ENCODE measurements around the gene SLC25A12. TPM values are rescaled to one million over a fixed set of nuclear protein-coding genes. Genes with fewer than 3 reads are reported as not detected.

SLC25A12 gene
- total and polyA plus RNA-seq, 9 of the 15 experiments (the other 6 are each of a cell fraction or from before 2014, with no cell fraction given): 13.5 to 36.5 (median 21.7) TPM

- no peak for TF ChIP-seq PCBP2 (IDR thresholded peaks at IDR 0.05; ENCODE audit: low read depth, low read length, poor library complexity, severe bottlenecking)
- TF ChIP-seq ZNF655 (CRISPR knock-in tag; IDR thresholded peaks at IDR 0.05): no peak
- TF ChIP-seq ZNF717 (CRISPR knock-in tag; IDR thresholded peaks at IDR 0.05): no peak
- no peak for TF ChIP-seq ZNF561 (CRISPR knock-in tag; conservative IDR thresholded peaks at IDR 0.05)
- TF ChIP-seq CBX2 (IDR thresholded peaks at IDR 0.05; ENCODE audit: insufficient read depth, low read length, poor library complexity, severe bottlenecking): no peak
- TF ChIP-seq SMARCB1 (IDR thresholded peaks at IDR 0.05; ENCODE audit: insufficient read length, low read depth): no peak
- TF ChIP-seq DPF2 (IDR thresholded peaks at IDR 0.05): no peak
- TF ChIP-seq UBTF (IDR thresholded peaks at IDR 0.05; ENCODE audit: borderline replicate concordance in 1 of 2, low read depth in 2 of 2, low read length in 2 of 2): no peak
- TF ChIP-seq ESRRB (CRISPR knock-in tag; IDR thresholded peaks at IDR 0.05; ENCODE audit: borderline replicate concordance): no peak
- TF ChIP-seq NCOA6 (IDR thresholded peaks at IDR 0.05): no peak
- no peak for TF ChIP-seq GABPA (tag; conservative IDR thresholded peaks at IDR 0.05; ENCODE audit: low read depth)
- no peak for TF ChIP-seq HDAC3 (IDR thresholded peaks at IDR 0.05; ENCODE audit: borderline replicate concordance, partially characterized antibody)
- TF ChIP-seq ZNF354B (CRISPR knock-in tag; IDR thresholded peaks at IDR 0.05): no peak
- TF ChIP-seq KDM1A (IDR thresholded peaks at IDR 0.05): no peak
- no peak for TF ChIP-seq CAMTA2 (CRISPR knock-in tag; conservative IDR thresholded peaks at IDR 0.05)
- TF ChIP-seq LARP7 (IDR thresholded peaks at IDR 0.05): no peak
- CTCF ChIA-PET (ENCODE audit: low intra/inter-chr PET ratio): interaction anchor here (0.7 kb wide), 1 partner anchor 29 kb away, joined by 3 read pairs; no protein-coding TSS in a partner anchor
- no peak overlapping the region for H3K4me2 ChIP-seq (ENCODE audit: insufficient read depth, low read length)
Observed at GRCh38 chr2:171794918-171795317, 99.1 kb downstream of the SLC25A12 start.

More at GRCh38 chr2:171794918-171795317, 99.1 kb downstream of the SLC25A12 start:
- DNase-seq (ENCODE audit: extremely low read depth in 1 of 4, low spot score in 3 of 4) (no peak), FAIRE-seq (no peak), ATAC-seq (no peak)
- Histone ChIP-seq H3K36me3 (ENCODE audit: control insufficient read depth, insufficient read depth, low read length) (peaks cover 21% of the 10 kb centered on the region; the same call in 2 of the 3 replicates), H3K9me3 (replicated peaks; ENCODE audit: control insufficient read depth, insufficient read depth, low read depth, low read length) (no peaks in the 10 kb centered on the region), H3K4me3 (no peak overlapping the region), H3K4me1 (replicated peaks in 1 of 2; ENCODE audit: control insufficient read depth in 2 of 2, insufficient read depth in 2 of 2, low read length in 2 of 2) (no peaks in the 10 kb centered on the region), H3K27ac (ENCODE audit: extremely low read depth, low read depth, low read length) (no peak overlapping the region), H3K9me1 (ENCODE audit: control insufficient read depth, insufficient read depth, low read length) (no peaks in the 10 kb centered on the region), H3K27me3 (ENCODE audit: control insufficient read depth in 2 of 2, insufficient read depth in 2 of 2, low read length in 2 of 2) (no peaks in the 10 kb centered on the region), H3K9ac (ENCODE audit: insufficient read depth in 1 of 2, low read depth in 2 of 2, low read length in 2 of 2) (no peak overlapping the region), H2AFZ (ENCODE audit: low read depth, low read length) (no peak overlapping the region), H4K20me1 (replicated peaks; ENCODE audit: control insufficient read depth, insufficient read depth, low read length) (no peaks in the 10 kb centered on the region), H3K79me2 (ENCODE audit: control insufficient read depth, insufficient read depth, low read length) (no peaks in the 10 kb centered on the region)
- in situ Hi-C loops (cut with MboI) (no loop called here), intact Hi-C loops (cut with micrococcal nuclease) (loop anchor here (5.0 to 10.0 kb wide), 2 partner anchors 198 to 220 kb away; no protein-coding TSS in a partner anchor)
- WGBS (ENCODE audit: insufficient coverage, low coverage, missing lambda C conversion rate): 51% methylated on average over 4 of the region's 4 CpGs
- no TSS peak for BruUV-seq (replicated peaks)
- POLR2A ChIA-PET: interaction anchor here (1.0 kb wide), 1 partner anchor 308 kb away, joined by 3 read pairs; the partner anchor contains the start of gene DLX2

Measured in K562 (cell line).